MM.1S (cell line): ENCODE data around the gene LCT.

Experiments used
- DNase-seq: peaks from one replicate; pipeline ENCODE4 v3.0.0-alpha.2; 2015
- H2AFZ ChIP-seq: fragments of 300-600 bp; sonication (generic); 2 replicates; pipeline ENCODE4 v1.6.0; 2016; ENCODE audit warnings: antibody characterized with exemption, low read length
- H3F3A ChIP-seq: fragments of 300-600 bp; sonication (generic); 2 replicates; pipeline ENCODE4 v1.6.1; 2016; ENCODE audit warnings: mild to moderate bottlenecking, antibody characterized with exemption, low read length, moderate library complexity, mixed read lengths; ENCODE audit not compliant: insufficient read depth
- H3K27ac ChIP-seq: fragments of 300-600 bp; sonication (generic); 2 replicates; pipeline ENCODE4 v1.5.1; 2016; ENCODE audit warnings: mild to moderate bottlenecking, low read length
- H3K27me3 ChIP-seq: fragments of 300-600 bp; sonication (generic); replicated peaks from 2 replicates; pipeline ENCODE4 v1.6.0; 2016; ENCODE audit warnings: low read length; ENCODE audit not compliant: insufficient read depth
- H3K36me3 ChIP-seq: fragments of 300-600 bp; sonication (generic); replicated peaks from 2 replicates; pipeline ENCODE4 v1.6.1; 2016; ENCODE audit warnings: mild to moderate bottlenecking, low read length, mixed read lengths; ENCODE audit not compliant: insufficient read depth
- H3K4me1 ChIP-seq: fragments of 300-600 bp; sonication (generic); 2 replicates; pipeline ENCODE4 v1.6.1; 2016; ENCODE audit warnings: low read length, mixed read lengths
- H3K4me2 ChIP-seq: fragments of 300-600 bp; sonication (generic); 2 replicates; pipeline ENCODE4 v1.6.0; 2016; ENCODE audit warnings: low read depth, low read length
- H3K4me3 ChIP-seq: fragments of 300-600 bp; sonication (generic); 2 replicates; pipeline ENCODE4 v1.5.1; 2016; ENCODE audit warnings: low read length, mixed read lengths
- H3K79me2 ChIP-seq: fragments of 300-600 bp; sonication (generic); 2 replicates; pipeline ENCODE4 v1.6.1; 2016; ENCODE audit warnings: mixed run types, low read length, mixed read lengths
- H3K9ac ChIP-seq: fragments of 300-600 bp; sonication (generic); 2 replicates; pipeline ENCODE4 v1.6.1; 2016; ENCODE audit warnings: low read length, mixed read lengths
- H3K9me2 ChIP-seq: fragments of 300-600 bp; sonication (generic); replicated peaks from 2 replicates; pipeline ENCODE4 v1.6.1; 2016; ENCODE audit warnings: mild to moderate bottlenecking, low read length, mixed read lengths; ENCODE audit not compliant: insufficient read depth
- H3K9me3 ChIP-seq: fragments of 300-600 bp; sonication (generic); replicated peaks from 2 replicates; pipeline ENCODE4 v1.6.1; 2016; ENCODE audit warnings: mild to moderate bottlenecking, low read length, mixed read lengths; ENCODE audit not compliant: insufficient read depth
- H4K20me1 ChIP-seq: fragments of 300-600 bp; sonication (generic); 2 replicates; pipeline ENCODE4 v1.6.1; 2016; ENCODE audit warnings: mild to moderate bottlenecking, low read length, moderate library complexity, mixed read lengths; ENCODE audit not compliant: insufficient read depth
- CTCF ChIP-seq: fragments of 300-600 bp; sonication (generic); IDR thresholded peaks from 2 replicates; pipeline ENCODE4 v1.5.1; 2016; ENCODE audit warnings: antibody characterized with exemption, low read length, mixed read lengths
- EZH2 ChIP-seq: fragments of 300-600 bp; sonication (generic); optimal IDR thresholded peaks from 2 replicates; pipeline ENCODE3; 2017; ENCODE audit warnings: low read depth, mild to moderate bottlenecking, antibody characterized with exemption, low read length, mixed read lengths
- EZH2phosphoT487 ChIP-seq: fragments of 300-600 bp; sonication (generic); IDR thresholded peaks from 2 replicates; pipeline ENCODE4 v1.6.1; 2018; ENCODE audit warnings: antibody characterized with exemption, low read length

Gene LCT

GRCh38 chr2:135742325-135742757 lies 94.6 kb downstream of the LCT start:
- peaks cover 22% of the 10 kb centered on the region; the same call in 1 of the 2 replicates for H4K20me1 ChIP-seq
- peaks cover 9% of the 10 kb centered on the region; the same call in 1 of the 2 replicates for H3K36me3 ChIP-seq
- H3F3A ChIP-seq, result peaks cover 18% of the 10 kb centered on the region
- peak; percentile 69 for DNase-seq
- peak overlapping the region; percentile 98 for H3K27ac ChIP-seq
- H3K79me2 ChIP-seq, result peaks cover 56% of the 10 kb centered on the region
- H3K9me3 ChIP-seq, result no peaks in the 10 kb centered on the region
- H3K9me2 ChIP-seq, result no peaks in the 10 kb centered on the region
- H3K4me3 ChIP-seq, result peak overlapping the region; percentile 94
- peak overlapping the region; percentile 50 for H2AFZ ChIP-seq
- H3K27me3 ChIP-seq, result no peaks in the 10 kb centered on the region
- no peak for TF ChIP-seq EZH2
- TF ChIP-seq EZH2phosphoT487, result no peak
- TF ChIP-seq CTCF, result no peak
- H3K9ac ChIP-seq, result peak overlapping the region; percentile 99
- H3K4me2 ChIP-seq, result peak overlapping the region; percentile 87
- peaks cover 14% of the 10 kb centered on the region; the same call in 1 of the 2 replicates for H3K4me1 ChIP-seq

- H3K9ac ChIP-seq, result peak within 1 kb of the TSS; percentile 99
- H2AFZ ChIP-seq, result peak within 1 kb of the TSS; percentile 91
- peak within 1 kb of the TSS; percentile 98 for H3K27ac ChIP-seq
- H3K4me3 ChIP-seq, result peak within 1 kb of the TSS; percentile 94
- peak within 1 kb of the TSS; percentile 87 for H3K4me2 ChIP-seq
- H4K20me1 ChIP-seq, result peaks cover 20% of the 10 kb centered on the region; the same call in 1 of the 2 replicates
- H3K9me2 ChIP-seq, result no peaks in the 10 kb centered on the region
- H3F3A ChIP-seq, result peaks cover 18% of the 10 kb centered on the region
- peaks cover 14% of the 10 kb centered on the region; the same call in 1 of the 2 replicates for H3K4me1 ChIP-seq
- no peaks in the 10 kb centered on the region for H3K27me3 ChIP-seq
- peak; percentile 99 for DNase-seq
- peak; percentile 59 for TF ChIP-seq CTCF
- no peak for TF ChIP-seq EZH2phosphoT487
- peaks cover 49% of the 10 kb centered on the region for H3K79me2 ChIP-seq
- H3K9me3 ChIP-seq, result no peaks in the 10 kb centered on the region
- H3K36me3 ChIP-seq, result peaks cover 9% of the 10 kb centered on the region; the same call in 1 of the 2 replicates
These were observed 95.3 kb downstream of the LCT start, which contains the start of gene UBXN4 for GRCh38 chr2:135741395-135742324. TSS of gene UBXN4 (plus strand) at chr2:135741855. CDS start at chr2:135741930, 75 bp downstream.

- peaks cover 18% of the 10 kb centered on the region for H3F3A ChIP-seq
- peaks cover 42% of the 10 kb centered on the region for H3K79me2 ChIP-seq
- no peak overlapping the region for H3K27ac ChIP-seq
- H3K4me2 ChIP-seq, result peak overlapping the region; percentile 53; the same call in 1 of the 2 replicates
- DNase-seq, result no peak
- H3K4me3 ChIP-seq, result no peak overlapping the region
- H2AFZ ChIP-seq, result peak overlapping the region; percentile 91
- no peaks in the 10 kb centered on the region for H3K9me2 ChIP-seq
- H3K4me1 ChIP-seq, result peaks cover 14% of the 10 kb centered on the region; the same call in 1 of the 2 replicates
- no peak for TF ChIP-seq CTCF
- peaks cover 4% of the 10 kb centered on the region; the same call in 1 of the 2 replicates for H3K36me3 ChIP-seq
- no peaks in the 10 kb centered on the region for H3K9me3 ChIP-seq
- H4K20me1 ChIP-seq, result peaks cover 13% of the 10 kb centered on the region; the same call in 1 of the 2 replicates
- H3K9ac ChIP-seq, result no peak overlapping the region
- no peaks in the 10 kb centered on the region for H3K27me3 ChIP-seq
These were observed 96.0 kb downstream of the LCT start for GRCh38 chr2:135741043-135741394.
